Effector memory CD8-positive, alpha-beta T cell (primary cell): ENCODE measurements around the gene TRAPPC3L.

Experiments used
- ATAC-seq: fragments of 150-1000 bp; cut with Tn5 transposase; replicated peaks from 2 replicates; pipeline ENCODE4 v1.10.0; 2021; ENCODE audit warnings: mild to moderate bottlenecking, moderate library complexity
- DNase-seq, 3 experiments: peaks; one replicate each; pipeline ENCODE4 v3.0.0; 2021
- H3K27ac Mint-ChIP-seq, 2 donors: one replicate each; pipeline ENCODE4 v1.8.0; 2022; ENCODE audit warnings: mild to moderate bottlenecking in 2 of 2, mixed read lengths in 2 of 2, moderate library complexity in 2 of 2
- H3K27me3 Mint-ChIP-seq, 2 donors: one replicate each; pipeline ENCODE4 v1.8.0; 2022; ENCODE audit warnings: mixed read lengths in 2 of 2
- H3K36me3 Mint-ChIP-seq: one replicate; pipeline ENCODE4 v1.8.0; 2022; ENCODE audit warnings: mild to moderate bottlenecking, moderate library complexity, mixed read lengths; ENCODE audit not compliant: insufficient read depth
- H3K4me1 Mint-ChIP-seq, 2 donors: one replicate each; pipeline ENCODE4 v1.8.0; 2022; ENCODE audit warnings: low read depth in 2 of 2, mixed read lengths in 2 of 2
- H3K4me3 Mint-ChIP-seq, 2 donors: one replicate each; pipeline ENCODE4 v1.8.0; 2022; ENCODE audit warnings: mild to moderate bottlenecking in 2 of 2, mixed read lengths in 2 of 2, moderate library complexity in 2 of 2
- H3K9me3 Mint-ChIP-seq, 2 donors: one replicate each; pipeline ENCODE4 v1.8.0; 2022; ENCODE audit warnings: mixed read lengths in 2 of 2

The TRAPPC3L gene

DNA sequence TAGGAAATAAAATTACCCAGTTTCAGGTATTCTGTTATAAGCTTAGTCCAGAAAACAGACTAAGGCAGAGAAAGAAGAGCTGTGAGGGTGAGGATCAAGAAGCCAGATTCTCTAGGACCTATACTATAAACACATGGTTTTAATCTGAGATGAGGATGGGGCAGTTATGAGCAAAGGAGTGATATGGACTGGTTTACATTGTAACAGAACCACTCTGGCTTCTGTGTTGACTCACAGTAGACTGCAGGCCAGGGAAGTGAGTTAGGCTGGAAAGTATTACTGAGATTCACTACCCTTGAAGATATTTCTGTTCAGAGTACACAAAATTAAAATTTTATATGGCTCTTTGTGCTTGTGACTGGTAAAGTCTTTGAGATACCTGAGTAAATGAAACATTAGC is 22.6 kb upstream of the TRAPPC3L start:
- no peak for ATAC-seq
- Mint-ChIP-seq H3K27ac (no peak overlapping the region), H3K9me3 (no peaks in the 10 kb centered on the region)

DNA sequence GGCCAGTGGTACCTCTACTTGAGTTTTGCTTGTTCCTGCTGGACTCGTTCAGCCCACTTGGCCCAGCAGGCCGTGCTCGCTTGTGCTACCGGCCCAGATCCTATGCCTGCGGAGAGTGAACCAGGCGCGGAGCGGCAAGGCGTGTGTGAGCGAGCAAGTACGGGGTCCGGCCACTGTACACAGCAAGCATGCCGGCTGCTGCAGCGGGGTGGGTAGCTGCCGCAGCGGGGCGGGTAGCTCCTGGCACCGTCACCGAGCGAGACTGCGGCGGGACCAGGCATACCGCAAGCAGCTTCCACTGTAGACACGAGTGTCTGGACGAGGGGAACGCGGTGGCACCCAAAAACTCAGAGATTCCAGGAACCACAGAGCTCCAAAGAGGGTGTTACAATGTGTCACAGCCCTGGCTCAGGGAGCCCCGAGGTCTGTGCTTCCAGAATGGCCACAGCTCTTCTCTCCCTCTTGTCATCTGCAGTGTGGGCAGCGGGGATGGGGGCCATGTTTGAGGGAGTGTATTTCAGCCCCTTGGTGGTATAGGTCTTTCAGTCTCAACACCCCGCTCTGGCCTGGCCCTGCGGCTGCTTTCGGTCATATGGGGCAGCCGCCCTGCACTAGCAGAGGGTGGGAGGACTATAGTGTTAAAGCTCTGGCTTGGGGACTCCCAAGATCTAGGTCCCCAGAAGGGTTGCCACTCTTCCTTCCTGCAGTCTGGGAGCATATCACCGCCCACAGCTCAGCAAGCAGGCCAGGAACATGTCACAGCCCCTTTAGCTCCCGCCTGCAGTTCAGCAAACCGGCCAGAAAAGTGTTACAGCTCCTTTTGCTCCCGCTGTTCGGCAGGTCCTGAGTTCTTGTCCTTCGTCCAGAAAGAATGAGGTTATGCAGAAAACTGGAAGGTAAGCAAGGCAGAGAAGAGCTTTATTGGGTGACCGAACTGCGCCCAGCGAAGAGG is 19.7 kb upstream of the TRAPPC3L start:
- no peak for DNase-seq
- no peak overlapping the region for H3K27ac Mint-ChIP-seq

More for the DNA sequence above, 22.6 kb upstream of the TRAPPC3L start:
- H3K36me3 Mint-ChIP-seq = peaks cover 13% of the 10 kb centered on the region
- DNase-seq = no peak
- H3K4me3 Mint-ChIP-seq = no peak overlapping the region
- H3K4me1 Mint-ChIP-seq = peaks cover 18 to 19% of the 10 kb centered on the region in 2 donors
- peaks cover 14 to 27% of the 10 kb centered on the region in 2 donors for H3K27me3 Mint-ChIP-seq

DNA sequence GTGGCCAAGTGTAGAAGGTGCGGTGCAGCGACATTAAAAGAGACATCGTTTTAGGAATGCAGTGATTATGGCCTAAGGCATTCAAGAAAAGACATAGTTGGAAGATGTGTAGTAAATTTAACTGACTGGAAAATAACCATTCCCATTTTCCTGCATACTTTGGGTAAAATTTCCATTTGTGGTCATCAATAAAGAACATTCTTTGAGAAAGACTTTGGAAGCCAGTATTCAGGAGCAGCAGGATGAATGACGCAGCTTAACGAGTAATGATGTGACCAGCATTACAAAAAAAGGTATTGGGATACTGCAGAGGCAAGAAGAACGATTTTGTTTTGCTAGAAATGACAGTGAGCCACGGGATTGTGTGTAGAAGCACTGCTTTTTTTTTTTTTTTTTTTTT is 18.8 kb upstream of the TRAPPC3L start:
- Mint-ChIP-seq H3K27ac (no peak overlapping the region), H3K36me3 (no peaks in the 10 kb centered on the region), H3K4me1 (peaks cover 0 to 1% of the 10 kb centered on the region in 2 donors), H3K27me3 (peaks cover 24 to 41% of the 10 kb centered on the region in 2 donors), H3K4me3 (peak overlapping the region in 1 of 2 donors; percentile 14), H3K9me3 (no peaks in the 10 kb centered on the region)
- ATAC-seq = no peak
- no peak for DNase-seq

More for the DNA sequence above, 19.7 kb upstream of the TRAPPC3L start:
- Mint-ChIP-seq H3K4me1 (peaks cover 1 to 4% of the 10 kb centered on the region in 2 donors), H3K9me3 (no peaks in the 10 kb centered on the region), H3K4me3 (peak overlapping the region in 1 of 2 donors; percentile 51), H3K27me3 (peaks cover 24 to 41% of the 10 kb centered on the region in 2 donors), H3K36me3 (no peaks in the 10 kb centered on the region)
- ATAC-seq = peak; percentile 67

GRCh38 chr6:116563830-116564229 is 18.3 kb upstream of the TRAPPC3L start:
- ATAC-seq (no peak), DNase-seq (no peak)
- Mint-ChIP-seq H3K27me3 (peaks cover 24 to 41% of the 10 kb centered on the region in 2 donors), H3K4me3 (peak overlapping the region in 1 of 2 donors; percentile 14), H3K36me3 (no peaks in the 10 kb centered on the region), H3K27ac (no peak overlapping the region), H3K4me1 (peaks cover 0 to under 1% of the 10 kb centered on the region in 2 donors), H3K9me3 (no peaks in the 10 kb centered on the region)

DNA sequence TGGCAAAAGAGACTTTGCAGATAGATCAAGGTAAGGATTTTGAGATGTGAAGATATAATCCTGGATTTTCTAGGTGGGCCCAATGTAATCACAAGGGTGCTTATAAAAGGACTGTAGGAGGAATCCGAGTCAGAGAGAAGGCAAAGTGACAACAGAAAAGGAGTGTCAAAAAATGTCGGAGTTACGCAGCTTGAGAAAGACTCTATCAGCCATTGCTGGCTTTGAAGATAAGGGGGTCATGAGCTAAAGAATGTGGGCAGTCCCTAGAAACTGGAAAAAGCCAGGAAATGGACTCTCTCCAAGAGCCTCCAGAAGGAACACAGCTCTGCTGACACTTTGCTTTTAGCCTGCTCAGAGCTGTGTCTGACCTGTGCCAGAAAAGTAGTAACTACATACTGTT is 17.1 kb upstream of the TRAPPC3L start:
- Mint-ChIP-seq H3K4me3 (no peak overlapping the region), H3K27me3 (peaks cover 24 to 41% of the 10 kb centered on the region in 2 donors), H3K4me1 (no peaks in the 10 kb centered on the region), H3K36me3 (no peaks in the 10 kb centered on the region), H3K9me3 (no peaks in the 10 kb centered on the region), H3K27ac (no peak overlapping the region)
- no peak for DNase-seq
- ATAC-seq = no peak

DNA sequence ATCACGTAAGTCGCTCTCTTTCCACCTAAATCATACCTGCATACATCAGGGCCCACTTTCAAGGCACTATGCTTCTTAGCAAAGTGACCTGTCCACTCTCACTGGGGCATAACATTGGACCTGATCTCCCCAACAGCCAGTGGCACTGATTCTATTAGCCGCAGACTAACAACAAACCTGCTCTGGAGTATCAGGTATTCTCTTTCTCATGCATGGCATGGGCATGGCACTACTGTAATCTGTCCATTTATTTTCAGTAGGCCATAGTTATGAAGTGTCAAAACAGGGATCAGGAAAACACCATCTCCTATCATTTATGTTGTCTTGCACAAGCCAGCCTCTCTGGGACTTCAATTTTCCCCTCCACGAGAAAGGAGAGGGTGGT is 16.5 kb upstream of the TRAPPC3L start:
- H3K4me1 Mint-ChIP-seq = no peaks in the 10 kb centered on the region
- peaks cover 24 to 41% of the 10 kb centered on the region in 2 donors for H3K27me3 Mint-ChIP-seq

DNA sequence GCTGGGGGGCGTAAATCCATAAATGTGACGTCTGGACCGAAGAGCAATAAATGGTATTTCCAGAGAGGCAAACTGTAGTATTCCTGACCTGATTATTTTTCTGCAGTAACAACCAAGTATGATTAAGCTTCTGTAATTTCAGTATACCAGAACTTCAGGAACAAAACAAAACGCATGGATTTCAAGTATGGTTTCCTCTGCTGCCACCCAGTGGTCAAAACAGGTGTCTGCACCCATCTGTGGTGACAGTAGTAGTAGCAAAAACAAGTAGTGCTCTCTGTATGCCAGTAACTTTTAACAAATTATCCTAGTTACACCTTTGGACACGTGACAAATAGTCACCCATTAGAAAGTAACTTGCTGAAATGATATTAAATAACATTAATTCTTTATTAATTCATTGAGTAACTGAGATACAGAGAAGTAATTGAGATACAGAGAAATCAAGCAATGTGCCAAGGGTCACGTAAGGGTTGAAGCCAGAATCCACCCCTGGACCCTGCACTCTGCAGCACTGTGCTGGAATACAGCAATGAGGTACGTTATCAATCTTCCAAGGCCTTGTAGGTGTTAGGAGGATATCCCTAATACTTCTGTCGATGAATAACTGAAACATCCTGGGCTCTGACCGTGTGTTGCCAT is 16.0 kb upstream of the TRAPPC3L start:
- Mint-ChIP-seq H3K4me1 (no peaks in the 10 kb centered on the region), H3K4me3 (no peak overlapping the region), H3K27ac (no peak overlapping the region)

More for the DNA sequence above, 16.5 kb upstream of the TRAPPC3L start:
- H3K4me3 Mint-ChIP-seq = no peak overlapping the region
- ATAC-seq (no peak), DNase-seq (no peak)
- H3K9me3 Mint-ChIP-seq = no peaks in the 10 kb centered on the region
- H3K36me3 Mint-ChIP-seq = no peaks in the 10 kb centered on the region
- no peak overlapping the region for H3K27ac Mint-ChIP-seq

DNA sequence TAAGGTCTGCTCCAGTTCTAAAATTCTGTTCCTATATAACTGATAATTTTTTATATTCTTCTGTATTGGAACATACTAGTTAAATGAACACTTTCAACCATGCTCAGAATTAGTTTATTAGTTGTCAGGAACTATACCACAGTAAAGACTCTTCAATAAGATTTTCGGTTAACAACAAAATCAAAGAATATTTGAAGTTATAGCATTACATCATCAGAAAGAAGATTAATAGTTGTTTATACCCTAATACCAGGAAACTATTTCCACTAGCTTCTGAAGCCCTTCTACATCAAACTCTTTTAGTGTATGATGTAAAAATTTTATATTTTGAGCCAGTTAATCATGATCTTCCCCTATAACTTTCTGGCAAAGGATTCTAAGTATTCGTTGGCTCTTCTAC is 14.6 kb upstream of the TRAPPC3L start:
- H3K27ac Mint-ChIP-seq = no peak overlapping the region
- no peak for ATAC-seq

More for the DNA sequence above, 16.0 kb upstream of the TRAPPC3L start:
- DNase-seq = peak; percentile 63 to 72 (median 65)
- peaks cover 24 to 41% of the 10 kb centered on the region in 2 donors for H3K27me3 Mint-ChIP-seq
- no peaks in the 10 kb centered on the region for H3K36me3 Mint-ChIP-seq
- H3K9me3 Mint-ChIP-seq = no peaks in the 10 kb centered on the region
- peak; percentile 90 for ATAC-seq

GRCh38 chr6:116557893-116558292 is 12.4 kb upstream of the TRAPPC3L start:
- ATAC-seq (no peak), DNase-seq (no peak)
- Mint-ChIP-seq H3K9me3 (no peaks in the 10 kb centered on the region), H3K27ac (no peak overlapping the region), H3K4me3 (no peak overlapping the region), H3K36me3 (no peaks in the 10 kb centered on the region), H3K27me3 (peaks cover 19 to 24% of the 10 kb centered on the region in 2 donors), H3K4me1 (no peaks in the 10 kb centered on the region)

More for the DNA sequence above, 14.6 kb upstream of the TRAPPC3L start:
- no peak for DNase-seq
- H3K27me3 Mint-ChIP-seq = peaks cover 24 to 32% of the 10 kb centered on the region in 2 donors
- H3K4me3 Mint-ChIP-seq = no peak overlapping the region
- H3K36me3 Mint-ChIP-seq = no peaks in the 10 kb centered on the region
- no peaks in the 10 kb centered on the region for H3K4me1 Mint-ChIP-seq
- H3K9me3 Mint-ChIP-seq = no peaks in the 10 kb centered on the region

- H3K4me3 Mint-ChIP-seq = no peak overlapping the region
- no peaks in the 10 kb centered on the region for H3K9me3 Mint-ChIP-seq
- no peak overlapping the region for H3K27ac Mint-ChIP-seq
- DNase-seq = no peak
- H3K4me1 Mint-ChIP-seq = no peaks in the 10 kb centered on the region
- ATAC-seq = no peak
- H3K27me3 Mint-ChIP-seq = peaks cover 14 to 15% of the 10 kb centered on the region in 2 donors
- H3K36me3 Mint-ChIP-seq = no peaks in the 10 kb centered on the region
These were observed 11.4 kb upstream of the TRAPPC3L start for GRCh38 chr6:116556814-116557415.

- Mint-ChIP-seq H3K9me3 (no peaks in the 10 kb centered on the region), H3K27ac (no peak overlapping the region), H3K4me3 (no peak overlapping the region), H3K27me3 (peaks cover 10 to 21% of the 10 kb centered on the region in 2 donors), H3K36me3 (no peaks in the 10 kb centered on the region), H3K4me1 (no peaks in the 10 kb centered on the region)
- no peak for DNase-seq
- ATAC-seq = no peak
These were observed 10.6 kb upstream of the TRAPPC3L start for GRCh38 chr6:116556065-116556464.

DNA sequence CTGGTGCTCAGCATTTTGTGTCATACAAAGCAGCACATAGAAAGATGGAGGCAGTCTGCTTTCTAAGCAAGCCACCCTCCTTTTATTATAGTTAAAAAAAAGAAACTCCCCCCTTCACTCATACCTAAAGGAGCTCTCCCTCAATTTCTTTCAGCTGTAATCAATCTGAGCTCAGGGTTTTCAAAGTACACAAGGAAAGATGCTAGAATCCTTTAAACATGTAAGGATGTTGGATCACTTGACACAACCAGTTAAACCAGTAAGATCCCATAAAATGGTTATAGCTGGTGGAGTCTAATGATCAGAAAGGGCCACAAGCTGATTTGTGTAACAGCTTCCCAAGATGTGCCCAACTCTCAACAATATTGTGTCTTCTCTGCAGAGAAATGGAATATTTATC is 8.0 kb upstream of the TRAPPC3L start, which contains the start of gene CALHM4:
TSS of gene CALHM4 (plus strand) at position 301 of the 400 bp plus-strand sequence. CDS start at position 344, 43 bp downstream.
- H3K4me3 Mint-ChIP-seq = no peak within 1 kb of the TSS

GRCh38 chr6:116550796-116551195 is 5.3 kb upstream of the TRAPPC3L start:
- Mint-ChIP-seq H3K9me3 (no peaks in the 10 kb centered on the region), H3K27me3 (peaks cover 15 to 39% of the 10 kb centered on the region in 2 donors), H3K36me3 (no peaks in the 10 kb centered on the region), H3K4me3 (no peak overlapping the region), H3K27ac (no peak overlapping the region), H3K4me1 (no peaks in the 10 kb centered on the region)
- DNase-seq (no peak), ATAC-seq (no peak)

More for the DNA sequence above, 8.0 kb upstream of the TRAPPC3L start, which contains the start of gene CALHM4:
- no peaks in the 10 kb centered on the region for H3K9me3 Mint-ChIP-seq
- no peaks in the 10 kb centered on the region for H3K4me1 Mint-ChIP-seq
- H3K27ac Mint-ChIP-seq = no peak within 1 kb of the TSS
- no peak for ATAC-seq
- no peaks in the 10 kb centered on the region for H3K36me3 Mint-ChIP-seq
- DNase-seq = no peak
- H3K27me3 Mint-ChIP-seq = peaks cover 10 to 30% of the 10 kb centered on the region in 2 donors
